ENCODE data around the gene SOWAHA.
A peak's percentile ranks its signal among the peaks of the same experiment; 100 is the strongest.

SOWAHA gene

DNA sequence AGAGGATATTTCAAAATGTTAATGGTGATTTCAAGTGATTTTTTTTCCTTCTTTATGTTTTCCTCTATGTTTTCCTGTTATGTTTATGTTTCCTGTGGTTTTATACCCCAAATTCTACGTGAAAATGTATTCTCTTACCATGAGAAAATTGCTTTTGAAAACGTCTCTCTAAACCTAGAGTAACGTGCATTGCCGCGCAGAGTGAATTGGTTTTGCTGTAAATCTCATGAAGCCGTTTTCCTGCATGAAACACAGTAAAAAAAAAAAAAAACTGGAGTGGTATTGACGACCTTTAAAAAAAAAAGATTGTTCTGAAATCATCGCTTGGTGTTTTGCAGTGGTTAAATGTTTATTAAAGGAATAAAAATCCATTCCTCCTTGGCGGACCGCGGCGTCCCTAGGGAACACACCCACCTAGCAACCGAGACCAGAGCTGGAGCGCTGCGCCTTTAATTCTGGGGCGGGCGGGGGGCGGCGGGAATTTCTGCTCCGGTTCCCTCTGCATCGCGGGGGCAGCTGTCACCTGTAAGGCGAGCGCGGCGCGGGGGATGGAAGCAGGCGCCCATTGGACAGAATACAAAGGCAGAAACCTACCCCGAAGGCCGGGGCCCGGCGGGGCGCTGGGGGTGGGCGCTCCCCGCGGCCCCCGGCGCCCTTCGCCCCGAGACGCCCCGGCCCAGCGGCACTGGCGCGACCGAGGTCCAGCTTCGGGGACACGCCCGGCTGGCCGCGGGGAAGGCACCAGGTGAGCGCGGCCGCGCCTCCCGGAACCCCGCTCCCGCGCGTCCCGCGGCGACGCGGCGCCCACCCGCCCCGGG, at the start of gene SOWAHA:
TSS of gene SOWAHA (plus strand) at position 522 of the 818 bp plus-strand sequence. CDS start 320 bp downstream, outside the sequence.
- peak within 1 kb of the TSS; percentile 17 for H3K4me3 ChIP-seq (ENCODE audit: low read depth, low read length)
- TF ChIP-seq, protein P1, sequence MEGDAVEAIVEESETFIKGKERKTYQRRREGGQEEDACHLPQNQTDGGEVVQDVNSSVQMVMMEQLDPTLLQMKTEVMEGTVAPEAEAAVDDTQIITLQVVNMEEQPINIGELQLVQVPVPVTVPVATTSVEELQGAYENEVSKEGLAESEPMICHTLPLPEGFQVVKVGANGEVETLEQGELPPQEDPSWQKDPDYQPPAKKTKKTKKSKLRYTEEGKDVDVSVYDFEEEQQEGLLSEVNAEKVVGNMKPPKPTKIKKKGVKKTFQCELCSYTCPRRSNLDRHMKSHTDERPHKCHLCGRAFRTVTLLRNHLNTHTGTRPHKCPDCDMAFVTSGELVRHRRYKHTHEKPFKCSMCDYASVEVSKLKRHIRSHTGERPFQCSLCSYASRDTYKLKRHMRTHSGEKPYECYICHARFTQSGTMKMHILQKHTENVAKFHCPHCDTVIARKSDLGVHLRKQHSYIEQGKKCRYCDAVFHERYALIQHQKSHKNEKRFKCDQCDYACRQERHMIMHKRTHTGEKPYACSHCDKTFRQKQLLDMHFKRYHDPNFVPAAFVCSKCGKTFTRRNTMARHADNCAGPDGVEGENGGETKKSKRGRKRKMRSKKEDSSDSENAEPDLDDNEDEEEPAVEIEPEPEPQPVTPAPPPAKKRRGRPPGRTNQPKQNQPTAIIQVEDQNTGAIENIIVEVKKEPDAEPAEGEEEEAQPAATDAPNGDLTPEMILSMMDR (IDR thresholded peaks at IDR 0.05; ENCODE audit: insufficient read depth, low read depth, low read length, missing control alignments), result no peak
- no peak for DNase-seq (ENCODE audit: low read depth)

DNA sequence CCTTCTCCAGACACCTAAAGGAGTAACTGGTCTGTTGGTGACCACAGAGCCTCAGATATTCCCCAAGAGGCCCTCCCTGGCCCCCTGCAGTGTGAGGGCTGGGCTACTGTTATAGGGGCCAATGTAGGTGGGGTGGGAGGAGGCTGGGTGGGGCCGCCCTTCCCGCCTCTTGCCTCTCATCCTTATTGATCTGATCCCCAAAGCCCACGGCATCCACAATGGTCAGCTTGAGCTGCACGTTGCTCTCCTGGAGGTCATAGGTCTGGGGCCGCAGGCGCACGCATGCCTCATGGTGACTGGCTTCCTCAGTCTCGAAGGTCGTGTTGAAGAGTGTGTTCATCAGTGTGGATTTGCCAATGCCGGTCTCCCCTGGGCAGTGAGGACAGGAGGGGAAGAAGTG, 49.1 kb upstream of the SOWAHA start:
- DNase-seq (ENCODE audit: low read depth), result no peak
- H3K4me3 ChIP-seq (ENCODE audit: low read depth, low read length), result no peak overlapping the region
- TF ChIP-seq, protein P1 (IDR thresholded peaks at IDR 0.05; ENCODE audit: insufficient read depth, low read depth, low read length, missing control alignments), result no peak

DNA sequence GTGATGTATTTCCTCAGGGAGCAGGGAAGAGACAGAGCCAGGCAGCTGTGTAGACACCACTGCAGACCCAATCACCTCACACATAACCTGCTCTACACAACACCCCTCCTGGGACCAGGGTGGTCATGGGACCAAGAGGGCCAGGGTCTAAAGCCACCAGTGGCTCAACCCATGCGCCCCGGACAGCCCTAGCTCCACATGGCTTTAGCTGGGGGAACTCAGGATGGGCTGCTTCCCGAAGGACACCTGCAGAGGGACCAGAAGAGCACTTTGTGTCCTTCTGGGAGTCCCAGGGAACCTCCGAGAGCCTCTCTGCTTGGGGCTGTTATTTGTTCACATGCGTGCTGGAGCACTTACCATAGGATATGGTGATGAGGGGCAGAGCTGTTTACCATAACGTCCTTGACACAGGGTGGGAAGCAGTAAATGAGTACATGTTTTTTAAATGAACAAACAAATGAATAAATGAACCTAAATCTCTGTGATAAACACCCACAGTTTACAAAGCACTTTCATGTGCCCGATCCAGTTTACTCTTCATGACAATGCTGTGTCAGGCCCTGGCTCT, 48.3 kb upstream of the SOWAHA start:
- H3K4me3 ChIP-seq (ENCODE audit: low read depth, low read length), result no peak overlapping the region
- TF ChIP-seq, protein P1 (IDR thresholded peaks at IDR 0.05; ENCODE audit: insufficient read depth, low read depth, low read length, missing control alignments), result no peak
- no peak for DNase-seq (ENCODE audit: low read depth)

DNA sequence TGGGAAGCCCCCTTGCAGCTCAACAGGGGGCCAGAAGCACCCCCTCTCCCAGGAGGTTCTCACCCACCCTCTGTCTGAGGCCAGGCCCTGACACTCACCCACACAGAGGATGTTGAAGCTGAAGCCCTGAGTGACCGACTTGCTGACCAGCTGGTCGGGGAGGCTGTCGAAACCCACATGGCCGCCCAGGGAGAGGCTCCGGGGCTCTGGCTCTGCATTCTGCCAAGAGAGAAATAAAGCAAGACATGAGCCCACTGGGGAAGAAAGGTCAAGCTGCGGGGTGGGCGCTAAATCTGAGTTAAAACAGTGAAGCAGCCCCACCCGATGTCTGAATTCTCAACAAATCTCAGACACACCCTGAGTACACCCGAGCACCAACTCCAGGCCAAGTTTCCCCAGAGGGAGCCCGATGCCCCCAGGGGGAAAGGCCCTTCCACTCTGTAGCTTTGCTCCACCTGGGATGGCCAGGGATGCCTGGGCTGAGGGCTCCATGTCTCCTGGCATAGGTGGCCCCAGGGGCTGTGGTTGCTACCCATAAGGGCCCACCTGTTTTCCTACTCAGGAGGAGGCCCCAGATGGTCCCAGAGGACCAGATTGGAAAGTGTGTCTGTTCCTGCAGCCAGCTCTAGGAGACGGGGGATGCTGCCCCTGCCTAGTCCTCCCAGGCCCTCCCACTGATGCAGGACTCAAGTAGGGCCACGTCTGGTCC, 47.6 kb upstream of the SOWAHA start:
- TF ChIP-seq, protein P1 (IDR thresholded peaks at IDR 0.05; ENCODE audit: insufficient read depth, low read depth, low read length, missing control alignments), result no peak
- H3K4me3 ChIP-seq (ENCODE audit: low read depth, low read length), result no peak overlapping the region
- no peak for DNase-seq (ENCODE audit: low read depth)

- no peak for DNase-seq (ENCODE audit: low read depth)
- no peak overlapping the region for H3K4me3 ChIP-seq (ENCODE audit: low read depth, low read length)
- TF ChIP-seq, protein P1 (IDR thresholded peaks at IDR 0.05; ENCODE audit: insufficient read depth, low read depth, low read length, missing control alignments), result no peak
Measured at GRCh38 chr5:132766020-132766805, 46.9 kb upstream of the SOWAHA start.

DNA sequence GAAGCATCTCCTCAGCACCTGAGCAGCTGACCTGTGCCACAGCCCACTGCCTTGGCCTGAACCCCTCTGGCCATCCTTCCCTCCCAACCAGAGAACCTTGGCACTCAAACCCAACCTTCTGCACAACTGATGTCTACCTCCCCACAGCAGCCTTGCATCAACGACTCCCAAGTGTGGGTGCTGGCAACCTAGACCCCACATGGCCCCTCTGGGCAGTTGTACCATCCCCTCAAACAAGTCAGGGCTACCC, 46.4 kb upstream of the SOWAHA start:
- TF ChIP-seq, protein P1 (IDR thresholded peaks at IDR 0.05; ENCODE audit: insufficient read depth, low read depth, low read length, missing control alignments), result no peak
- no peak for DNase-seq (ENCODE audit: low read depth)
- H3K4me3 ChIP-seq (ENCODE audit: low read depth, low read length), result no peak overlapping the region
